Lower leg skin (tissue), 3 donors: ENCODE data around the gene FGF6.

Source experiments
- POLR2A ChIP-seq, 2 donors: fragments of 450-650 bp; IDR thresholded peaks; one replicate each; pipeline ENCODE4 v1.6.1; 2016 to 2017; ENCODE audit warnings: antibody characterized with exemption in 2 of 2, mild to moderate bottlenecking in 1 of 2, moderate library complexity in 1 of 2
- TF ChIP-seq, protein P1 (sequence below), 3 donors: fragments of 450-650 bp; IDR thresholded peaks; one replicate each; pipeline ENCODE4 v1.5.1; 2016; ENCODE audit warnings: antibody characterized with exemption in 3 of 3, mild to moderate bottlenecking in 3 of 3, moderate library complexity in 2 of 3

DNA sequence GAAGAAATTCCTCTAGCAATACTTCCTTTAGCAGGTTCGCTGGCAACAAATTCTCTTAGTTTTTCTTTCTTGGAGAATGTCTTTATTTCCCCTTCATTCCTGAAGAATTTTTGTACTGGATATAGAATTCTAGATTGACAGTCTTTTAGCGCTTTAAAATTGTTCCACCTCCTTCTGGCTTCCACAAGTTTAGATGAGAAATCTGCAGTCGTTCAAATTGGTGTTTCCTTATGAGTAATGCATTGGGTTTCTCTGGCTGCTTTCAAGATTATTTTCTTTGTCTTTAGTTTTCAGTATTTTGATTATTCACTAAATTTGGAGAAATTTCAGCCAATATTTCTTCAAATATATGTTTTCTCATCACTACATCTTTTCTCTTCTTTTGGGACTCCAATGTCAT lies 33.3 kb upstream of the FGF6 start:
- no peak for TF ChIP-seq POLR2A (IDR thresholded peaks at IDR 0.05)
- TF ChIP-seq, protein P1, sequence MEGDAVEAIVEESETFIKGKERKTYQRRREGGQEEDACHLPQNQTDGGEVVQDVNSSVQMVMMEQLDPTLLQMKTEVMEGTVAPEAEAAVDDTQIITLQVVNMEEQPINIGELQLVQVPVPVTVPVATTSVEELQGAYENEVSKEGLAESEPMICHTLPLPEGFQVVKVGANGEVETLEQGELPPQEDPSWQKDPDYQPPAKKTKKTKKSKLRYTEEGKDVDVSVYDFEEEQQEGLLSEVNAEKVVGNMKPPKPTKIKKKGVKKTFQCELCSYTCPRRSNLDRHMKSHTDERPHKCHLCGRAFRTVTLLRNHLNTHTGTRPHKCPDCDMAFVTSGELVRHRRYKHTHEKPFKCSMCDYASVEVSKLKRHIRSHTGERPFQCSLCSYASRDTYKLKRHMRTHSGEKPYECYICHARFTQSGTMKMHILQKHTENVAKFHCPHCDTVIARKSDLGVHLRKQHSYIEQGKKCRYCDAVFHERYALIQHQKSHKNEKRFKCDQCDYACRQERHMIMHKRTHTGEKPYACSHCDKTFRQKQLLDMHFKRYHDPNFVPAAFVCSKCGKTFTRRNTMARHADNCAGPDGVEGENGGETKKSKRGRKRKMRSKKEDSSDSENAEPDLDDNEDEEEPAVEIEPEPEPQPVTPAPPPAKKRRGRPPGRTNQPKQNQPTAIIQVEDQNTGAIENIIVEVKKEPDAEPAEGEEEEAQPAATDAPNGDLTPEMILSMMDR (IDR thresholded peaks at IDR 0.05): no peak
